Measurements from ENCODE around the gene GORASP1.

Gene GORASP1

DNA sequence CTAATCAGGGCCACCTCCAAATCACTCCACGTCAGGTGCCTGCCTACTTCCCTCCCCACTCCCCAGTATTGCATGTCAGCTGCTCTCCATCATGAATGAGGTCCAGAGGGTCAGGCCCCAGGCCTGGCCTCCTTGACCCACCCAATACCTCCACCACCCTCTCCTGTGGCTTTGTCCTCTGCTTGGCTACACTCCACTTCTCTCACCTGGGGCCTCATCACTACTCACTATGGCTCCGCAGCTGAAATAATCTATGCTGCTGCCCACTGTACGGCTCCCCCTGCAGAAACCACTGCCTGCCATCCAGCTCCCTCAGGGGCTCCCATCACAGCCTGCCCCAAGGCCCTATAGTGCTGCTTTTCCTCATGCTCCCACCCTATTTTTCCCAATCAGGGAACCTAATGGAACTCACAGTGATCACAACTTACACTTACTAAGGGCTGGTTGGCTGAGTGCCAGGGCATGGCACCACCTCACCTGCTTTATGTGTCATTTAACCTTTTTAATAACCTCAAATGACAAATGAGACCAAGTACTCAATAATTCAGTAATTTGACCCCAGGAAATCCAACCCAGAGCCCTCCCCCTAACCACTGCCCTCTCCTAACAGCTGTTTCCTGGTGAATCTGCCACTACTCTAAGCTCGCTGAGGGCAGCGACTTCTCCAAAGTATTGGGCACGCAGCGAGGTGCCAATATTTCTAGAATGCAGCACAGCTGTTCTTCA lies 2.3 kb downstream of the GORASP1 start:
- peak overlapping the region; percentile 90 to 92 (median 92) for H3K4me3 Mint-ChIP-seq
- peaks cover 46% of the 10 kb centered on the region for H3K4me1 Mint-ChIP-seq
- no peaks in the 10 kb centered on the region for H3K9me3 Mint-ChIP-seq
- H3K27me3 Mint-ChIP-seq (ENCODE audit: low read depth) = no peaks in the 10 kb centered on the region
- TF ChIP-seq, protein P1, sequence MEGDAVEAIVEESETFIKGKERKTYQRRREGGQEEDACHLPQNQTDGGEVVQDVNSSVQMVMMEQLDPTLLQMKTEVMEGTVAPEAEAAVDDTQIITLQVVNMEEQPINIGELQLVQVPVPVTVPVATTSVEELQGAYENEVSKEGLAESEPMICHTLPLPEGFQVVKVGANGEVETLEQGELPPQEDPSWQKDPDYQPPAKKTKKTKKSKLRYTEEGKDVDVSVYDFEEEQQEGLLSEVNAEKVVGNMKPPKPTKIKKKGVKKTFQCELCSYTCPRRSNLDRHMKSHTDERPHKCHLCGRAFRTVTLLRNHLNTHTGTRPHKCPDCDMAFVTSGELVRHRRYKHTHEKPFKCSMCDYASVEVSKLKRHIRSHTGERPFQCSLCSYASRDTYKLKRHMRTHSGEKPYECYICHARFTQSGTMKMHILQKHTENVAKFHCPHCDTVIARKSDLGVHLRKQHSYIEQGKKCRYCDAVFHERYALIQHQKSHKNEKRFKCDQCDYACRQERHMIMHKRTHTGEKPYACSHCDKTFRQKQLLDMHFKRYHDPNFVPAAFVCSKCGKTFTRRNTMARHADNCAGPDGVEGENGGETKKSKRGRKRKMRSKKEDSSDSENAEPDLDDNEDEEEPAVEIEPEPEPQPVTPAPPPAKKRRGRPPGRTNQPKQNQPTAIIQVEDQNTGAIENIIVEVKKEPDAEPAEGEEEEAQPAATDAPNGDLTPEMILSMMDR (IDR thresholded peaks at IDR 0.05; ENCODE audit: unreplicated experiment in 3 of 3) = no peak
- H3K36me3 Mint-ChIP-seq (ENCODE audit: low read depth) = peaks cover 7% of the 10 kb centered on the region
- peak overlapping the region in 1 of 3 experiments; percentile 48 for H3K27ac Mint-ChIP-seq

DNA sequence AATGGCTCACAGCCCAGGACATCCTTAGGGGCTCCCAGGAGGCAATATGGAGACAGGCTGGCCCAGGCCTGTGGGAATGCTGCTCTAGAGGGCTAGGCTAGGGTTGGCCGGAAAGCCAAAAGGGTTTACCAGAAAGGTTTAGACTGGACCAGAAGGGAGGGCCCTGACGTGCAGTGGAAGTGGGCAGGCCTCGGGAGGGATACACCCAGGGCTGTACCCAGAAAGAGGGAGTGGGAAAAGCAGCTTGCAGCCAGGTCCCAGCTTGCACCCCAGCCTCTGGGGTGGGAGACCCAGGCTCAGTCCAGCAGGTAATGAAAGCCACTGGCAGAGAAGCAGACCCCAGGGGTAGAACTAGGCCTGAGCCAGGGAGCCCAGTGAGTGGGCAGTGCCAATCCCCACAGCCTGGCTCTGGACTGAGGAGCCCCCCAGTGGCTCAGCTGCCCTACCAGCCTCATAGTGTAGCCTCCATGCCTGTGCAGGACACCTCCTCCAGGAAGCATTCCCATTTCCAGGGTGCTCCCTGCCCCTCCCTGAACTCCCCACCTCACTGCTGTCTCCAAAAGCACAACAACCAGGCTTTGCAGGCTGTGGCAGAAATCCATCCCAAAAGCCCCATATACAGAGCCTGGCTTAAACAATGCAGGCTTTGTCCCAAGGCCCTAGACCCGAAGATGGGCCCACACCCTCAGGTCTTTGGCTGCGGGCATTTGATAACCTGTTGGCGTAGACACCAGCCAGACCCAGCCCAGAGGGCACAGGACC lies 3.5 kb downstream of the GORASP1 start:
- peaks cover 46% of the 10 kb centered on the region for H3K4me1 Mint-ChIP-seq
- no peaks in the 10 kb centered on the region for H3K27me3 Mint-ChIP-seq (ENCODE audit: low read depth)
- TF ChIP-seq, protein P1 (IDR thresholded peaks at IDR 0.05; ENCODE audit: unreplicated experiment in 3 of 3) = no peak
- peaks cover 7% of the 10 kb centered on the region for H3K36me3 Mint-ChIP-seq (ENCODE audit: low read depth)
- H3K9me3 Mint-ChIP-seq = no peaks in the 10 kb centered on the region
- H3K4me3 Mint-ChIP-seq = peak overlapping the region; percentile 43 to 90 (median 70)
- H3K27ac Mint-ChIP-seq = peak overlapping the region in 1 of 3 experiments; percentile 31

DNA sequence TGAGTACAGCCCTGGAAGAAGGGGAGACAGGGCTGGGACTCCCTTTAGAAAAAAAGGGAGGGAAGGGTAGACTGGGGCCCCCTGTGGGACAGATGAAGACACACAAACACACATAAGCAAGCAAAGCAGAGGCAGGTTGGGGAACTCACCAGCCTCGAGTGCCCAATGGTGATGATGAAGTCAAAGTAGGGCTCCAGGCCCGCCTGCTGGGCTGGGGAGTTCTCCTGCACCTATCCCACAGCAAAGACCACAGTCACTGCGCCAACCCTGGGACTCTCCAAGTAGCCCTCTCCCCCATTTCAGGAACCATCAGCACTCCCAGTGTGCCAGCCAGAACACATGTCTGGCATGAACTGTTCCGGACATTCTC lies 4.1 kb downstream of the GORASP1 start:
- Mint-ChIP-seq H3K4me1 (peaks cover 40% of the 10 kb centered on the region), H3K4me3 (no peak overlapping the region), H3K36me3 (ENCODE audit: low read depth) (peaks cover 7% of the 10 kb centered on the region), H3K27me3 (ENCODE audit: low read depth) (no peaks in the 10 kb centered on the region), H3K27ac (peak overlapping the region in 1 of 3 experiments; percentile 31), H3K9me3 (no peaks in the 10 kb centered on the region)
- TF ChIP-seq, protein P1 (IDR thresholded peaks at IDR 0.05; ENCODE audit: unreplicated experiment in 3 of 3) = no peak

DNA sequence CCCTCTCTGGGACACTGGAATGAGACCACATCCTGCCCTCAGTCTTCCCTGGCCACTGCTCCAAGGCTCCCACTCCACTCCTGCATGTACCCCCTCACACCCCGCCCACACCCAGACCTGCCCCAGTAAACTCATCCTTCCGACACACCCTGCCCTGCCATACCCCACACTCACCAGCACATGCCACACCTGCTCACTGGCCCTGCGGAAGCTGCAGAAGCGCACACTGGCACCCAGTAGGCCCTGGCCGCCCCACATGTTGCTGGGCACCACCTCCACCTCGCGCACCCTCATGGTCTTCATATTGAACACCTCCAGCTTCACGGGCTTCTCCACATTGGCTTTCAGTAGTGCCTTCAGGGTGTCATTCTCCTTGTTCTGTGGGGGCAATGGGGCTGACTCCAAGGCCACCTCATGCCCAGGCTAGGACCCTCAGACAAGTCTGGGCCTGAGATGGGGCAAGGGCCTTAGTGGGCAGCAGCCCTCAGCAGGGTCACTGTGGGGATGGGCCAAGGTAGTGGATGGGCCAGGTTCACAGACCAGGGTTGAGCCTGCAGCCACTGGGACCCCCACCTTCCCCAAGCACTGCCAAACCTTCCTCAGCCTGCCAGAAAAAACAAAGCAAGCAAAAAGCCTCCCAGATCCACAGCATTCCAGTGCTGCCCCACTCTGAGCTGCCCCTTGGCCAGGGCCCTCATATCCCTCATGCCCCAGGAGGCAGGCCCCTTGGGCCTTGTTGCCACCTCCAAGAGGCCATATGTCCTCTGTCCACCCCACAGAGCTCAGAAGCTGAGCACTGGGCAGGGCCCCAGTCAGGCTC lies 4.7 kb downstream of the GORASP1 start:
- Mint-ChIP-seq H3K27me3 (ENCODE audit: low read depth) (no peaks in the 10 kb centered on the region), H3K27ac (peak overlapping the region; percentile 11 to 32 (median 31)), H3K4me3 (peak overlapping the region in 1 of 3 experiments; percentile 30), H3K9me3 (no peaks in the 10 kb centered on the region), H3K4me1 (peaks cover 34% of the 10 kb centered on the region), H3K36me3 (ENCODE audit: low read depth) (peaks cover 7% of the 10 kb centered on the region)
- TF ChIP-seq, protein P1 (IDR thresholded peaks at IDR 0.05; ENCODE audit: unreplicated experiment in 3 of 3) = no peak

DNA sequence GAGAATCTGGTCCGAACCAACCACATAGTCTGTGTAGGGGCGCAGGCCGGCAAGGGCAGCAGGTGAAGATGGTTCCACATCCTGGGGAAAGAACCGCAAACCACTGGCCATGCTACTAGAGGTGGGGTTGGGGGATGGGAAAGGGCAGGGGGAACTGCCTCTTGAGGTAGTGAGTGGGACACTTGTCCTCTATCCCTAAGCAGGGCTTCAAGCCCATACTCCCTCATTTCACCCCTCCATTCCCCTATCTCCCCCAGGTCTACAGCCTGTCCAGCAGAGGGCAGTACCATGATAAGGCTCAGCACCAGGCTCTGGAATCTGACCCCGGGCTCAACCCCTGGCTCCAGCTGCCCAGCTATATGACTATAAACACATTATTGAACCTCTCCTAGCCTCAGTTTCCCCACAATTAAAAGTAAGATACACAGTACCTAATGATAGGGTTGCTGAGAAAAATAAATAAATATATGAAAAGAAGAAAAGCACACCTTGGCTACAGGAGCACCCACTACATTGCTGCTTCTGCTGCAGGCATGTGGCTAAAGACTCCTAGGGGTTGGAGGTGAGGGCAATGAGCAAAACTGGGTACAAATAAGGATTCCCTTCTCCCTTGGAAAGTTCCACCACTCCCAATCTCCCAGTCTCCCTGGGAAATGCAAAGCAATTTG lies 6.3 kb downstream of the GORASP1 start:
- Mint-ChIP-seq H3K9me3 (no peaks in the 10 kb centered on the region), H3K4me1 (peaks cover 40% of the 10 kb centered on the region), H3K27ac (no peak overlapping the region), H3K27me3 (ENCODE audit: low read depth) (no peaks in the 10 kb centered on the region), H3K36me3 (ENCODE audit: low read depth) (peaks cover 17% of the 10 kb centered on the region), H3K4me3 (no peak overlapping the region)
- TF ChIP-seq, protein P1 (IDR thresholded peaks at IDR 0.05; ENCODE audit: unreplicated experiment in 3 of 3) = peak; percentile 26 to 53 (median 41)
